GM13977 (cell line): Measurements from ENCODE around the gene MTOR.

Experiments
- DNase-seq: peaks from one replicate; pipeline ENCODE4 v3.0.0; 2012; ENCODE audit warnings: low spot score
- in situ Hi-C: fragments of 300-500 bp; cut with MboI; formaldehyde crosslinking; loops from one replicate; pipeline ENCODE4 v1.12.0; 2022; ENCODE audit warnings: low sequenced_read_pairs, low pct_unique_long_range_greater_than_20kb, mixed read lengths, inconsistent platforms; ENCODE audit not compliant: unreplicated experiment
- TF ChIP-seq, protein P1 (sequence below): IDR thresholded peaks from 2 replicates; pipeline ENCODE4 v1.5.1; 2012; ENCODE audit warnings: mild to moderate bottlenecking, control low read depth; ENCODE audit not compliant: insufficient read depth; ENCODE audit errors: extremely low read depth, missing control alignments

Gene MTOR

DNA sequence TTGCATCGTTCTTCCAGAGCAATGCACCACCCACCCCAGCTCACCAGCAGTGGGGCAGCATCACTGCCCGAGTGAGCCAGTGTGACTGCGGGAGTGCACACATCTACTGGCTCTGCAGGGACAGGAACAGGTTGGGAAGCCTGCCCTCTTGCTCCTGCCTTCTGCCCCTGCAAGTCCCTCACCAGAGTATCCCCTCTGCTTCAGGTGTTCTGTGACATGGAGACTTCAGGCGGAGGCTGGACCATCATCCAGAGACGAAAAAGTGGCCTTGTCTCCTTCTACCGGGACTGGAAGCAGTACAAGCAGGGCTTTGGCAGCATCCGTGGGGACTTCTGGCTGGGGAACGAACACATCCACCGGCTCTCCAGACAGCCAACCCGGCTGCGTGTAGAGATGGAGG is 69.0 kb downstream of the MTOR start:
- in situ Hi-C loops: no loop called here
- TF ChIP-seq, protein P1, sequence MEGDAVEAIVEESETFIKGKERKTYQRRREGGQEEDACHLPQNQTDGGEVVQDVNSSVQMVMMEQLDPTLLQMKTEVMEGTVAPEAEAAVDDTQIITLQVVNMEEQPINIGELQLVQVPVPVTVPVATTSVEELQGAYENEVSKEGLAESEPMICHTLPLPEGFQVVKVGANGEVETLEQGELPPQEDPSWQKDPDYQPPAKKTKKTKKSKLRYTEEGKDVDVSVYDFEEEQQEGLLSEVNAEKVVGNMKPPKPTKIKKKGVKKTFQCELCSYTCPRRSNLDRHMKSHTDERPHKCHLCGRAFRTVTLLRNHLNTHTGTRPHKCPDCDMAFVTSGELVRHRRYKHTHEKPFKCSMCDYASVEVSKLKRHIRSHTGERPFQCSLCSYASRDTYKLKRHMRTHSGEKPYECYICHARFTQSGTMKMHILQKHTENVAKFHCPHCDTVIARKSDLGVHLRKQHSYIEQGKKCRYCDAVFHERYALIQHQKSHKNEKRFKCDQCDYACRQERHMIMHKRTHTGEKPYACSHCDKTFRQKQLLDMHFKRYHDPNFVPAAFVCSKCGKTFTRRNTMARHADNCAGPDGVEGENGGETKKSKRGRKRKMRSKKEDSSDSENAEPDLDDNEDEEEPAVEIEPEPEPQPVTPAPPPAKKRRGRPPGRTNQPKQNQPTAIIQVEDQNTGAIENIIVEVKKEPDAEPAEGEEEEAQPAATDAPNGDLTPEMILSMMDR: no peak
- no peak for DNase-seq

DNA sequence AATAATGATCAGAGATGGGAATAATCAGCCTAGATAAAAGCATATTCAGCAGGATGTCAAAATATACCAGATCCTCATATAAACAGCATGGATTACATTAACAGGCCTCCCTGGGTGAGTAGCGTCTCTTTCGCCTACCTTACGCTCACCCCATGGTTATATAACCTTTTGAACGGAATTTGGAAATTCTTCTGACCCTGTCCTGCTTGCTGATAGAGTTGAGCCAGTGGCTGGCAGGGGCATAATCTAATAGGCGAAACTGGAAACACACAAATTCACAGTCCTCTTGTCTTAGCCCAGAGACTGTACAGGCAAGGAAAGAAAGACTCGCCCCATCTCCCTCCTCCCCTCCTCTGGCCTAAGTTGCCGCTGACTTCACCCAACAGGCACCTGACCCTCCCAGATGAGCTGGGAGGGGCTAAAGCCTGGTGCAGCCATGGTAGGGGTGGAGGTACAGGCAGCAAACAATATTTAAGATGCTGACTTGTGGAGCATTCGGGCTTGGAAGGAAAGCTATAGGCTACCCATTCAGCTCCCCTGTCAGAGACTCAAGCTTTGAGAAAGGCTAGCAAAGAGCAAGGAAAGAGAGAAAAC is 73.4 kb downstream of the MTOR start, which contains the start of gene ANGPTL7:
TSS of gene ANGPTL7 (plus strand) at position 498 of the 594 bp plus-strand sequence. CDS start 225 bp downstream, outside the sequence.
- DNase-seq: no peak
- in situ Hi-C loops: no loop called here
- TF ChIP-seq, protein P1: no peak

DNA sequence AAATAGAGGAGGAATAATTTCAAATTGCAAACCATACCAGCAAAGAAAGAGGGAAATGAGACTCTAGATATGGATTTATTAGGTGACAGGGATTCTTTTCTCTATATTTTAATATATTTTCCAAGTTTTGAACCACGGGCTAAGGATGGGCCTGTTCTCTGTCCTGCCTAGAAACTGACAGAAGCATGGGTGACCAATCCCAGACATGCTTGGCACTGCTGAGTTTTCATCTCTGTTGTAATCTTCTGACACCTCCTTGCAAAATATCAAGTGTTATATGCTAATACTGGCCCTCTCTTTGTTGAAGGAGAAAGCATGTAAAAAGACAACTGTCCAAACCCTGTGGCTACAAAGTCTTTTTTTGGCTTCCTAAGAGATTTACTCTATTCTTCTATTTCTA is 74.0 kb downstream of the MTOR start:
- DNase-seq: no peak
- in situ Hi-C loops: no loop called here
- TF ChIP-seq, protein P1: no peak

DNA sequence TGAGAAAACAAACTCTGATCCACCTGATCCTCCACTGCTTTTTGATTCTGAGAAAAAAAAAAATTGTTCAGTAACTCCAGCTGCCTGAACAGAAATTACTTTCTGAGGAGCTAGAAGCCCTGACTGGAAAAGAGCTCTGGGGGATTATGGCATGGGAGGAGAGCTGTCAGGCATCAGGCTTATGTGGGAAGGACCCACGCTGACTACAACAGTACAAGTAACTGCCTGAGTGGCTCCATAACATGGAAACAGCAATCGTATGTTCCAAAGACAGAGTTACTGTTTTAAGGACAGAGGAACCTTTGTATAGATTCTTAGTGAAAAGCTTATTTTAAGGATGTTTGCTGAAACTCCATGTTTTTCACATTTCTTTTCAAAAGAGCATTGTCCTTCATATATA is 74.4 kb downstream of the MTOR start:
- in situ Hi-C loops: no loop called here
- DNase-seq: no peak
- TF ChIP-seq, protein P1: no peak

DNA sequence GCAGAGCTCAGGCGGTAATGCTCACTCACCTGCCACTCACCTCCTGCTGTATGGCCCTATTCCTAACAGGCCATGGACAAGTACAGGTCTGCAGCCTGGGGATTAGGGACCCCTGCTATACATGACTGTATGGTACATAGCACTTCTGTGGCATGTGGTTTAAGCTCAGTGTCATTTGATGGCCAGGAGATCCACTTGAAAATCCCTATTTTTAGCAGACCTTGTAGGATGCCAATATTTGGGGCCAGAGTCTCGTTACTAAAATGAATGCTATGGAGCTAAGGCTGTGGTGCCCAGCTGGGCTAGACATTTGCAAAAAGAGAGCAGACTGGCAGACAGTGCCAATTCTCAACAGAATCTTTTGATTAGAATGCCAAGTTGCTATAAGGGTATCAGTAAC is 74.9 kb downstream of the MTOR start:
- DNase-seq: no peak
- in situ Hi-C loops: no loop called here
- TF ChIP-seq, protein P1: no peak

DNA sequence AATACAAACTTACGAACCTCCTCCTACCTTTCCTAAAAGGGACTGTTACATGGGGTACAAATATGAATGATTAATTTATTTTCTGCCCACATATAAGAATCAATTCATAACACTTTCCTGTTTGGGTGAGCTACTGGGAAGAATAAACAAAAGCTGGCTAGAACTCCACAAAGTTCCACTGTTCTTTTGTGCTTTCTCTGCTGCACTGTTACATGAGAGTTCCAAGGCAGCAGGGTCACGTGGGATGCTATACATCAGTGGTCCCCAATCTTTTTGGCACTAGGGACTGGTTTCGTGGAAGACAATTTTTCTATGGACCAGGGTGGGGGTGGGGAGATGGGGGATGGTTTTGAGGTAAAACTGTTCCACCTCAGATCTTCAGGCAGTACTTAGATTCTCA is 75.4 kb downstream of the MTOR start:
- in situ Hi-C loops: no loop called here
- DNase-seq: no peak
- TF ChIP-seq, protein P1: no peak

DNA sequence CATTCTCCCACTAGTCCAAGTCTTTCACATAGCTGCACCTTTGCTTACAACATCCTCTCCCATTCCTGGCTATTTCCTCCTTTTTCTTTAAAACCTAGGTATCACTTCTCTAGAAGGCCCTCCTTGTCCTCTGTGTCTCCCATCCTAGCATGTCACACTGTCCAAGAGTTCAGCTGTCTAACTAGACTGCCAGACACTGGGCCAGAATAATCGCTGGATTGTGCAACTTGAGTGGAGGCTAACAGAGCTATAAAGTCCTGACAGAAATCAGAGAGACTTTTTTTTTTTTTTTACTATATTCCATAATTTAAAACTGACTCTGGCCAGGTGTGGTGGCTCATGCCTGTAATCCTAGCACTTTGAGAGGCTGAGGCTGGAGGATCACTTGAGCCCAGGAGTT is 77.4 kb downstream of the MTOR start:
- DNase-seq: no peak
- TF ChIP-seq, protein P1: no peak
- in situ Hi-C loops: no loop called here
